Ovary (tissue), 3 donors: ENCODE results near the gene SYNGAP1.
"Not testable (repeated sequence)": the region's sequence is repeated elsewhere in the genome, so short reads cannot be mapped to it uniquely, and the experiment has no call there.

Source experiments
- CTCF ChIP-seq, 3 donors: fragments of 450-650 bp in 2 of 3; fragments of 200-600 bp in 1 of 3; IDR thresholded peaks; one replicate each; pipeline versions ENCODE4 v1.5.1 to v1.8.0; 2016 to 2022; ENCODE audit warnings: antibody characterized with exemption in 3 of 3, mild to moderate bottlenecking in 1 of 3
- POLR2A ChIP-seq: fragments of 450-650 bp; IDR thresholded peaks from one replicate; pipeline ENCODE4 v1.6.1; 2017; ENCODE audit warnings: antibody characterized with exemption, mild to moderate bottlenecking, moderate library complexity
- donor health status: DM: no; HTN: no; CAD: no.

- TF ChIP-seq POLR2A; CTCF (IDR thresholded peaks at IDR 0.05): not testable (repeated sequence)
Observed at GRCh38 chr6:33484673-33485262, 64.9 kb downstream of the SYNGAP1 start.
